Measurements from ENCODE around the gene EFNA5.

The EFNA5 gene

DNA sequence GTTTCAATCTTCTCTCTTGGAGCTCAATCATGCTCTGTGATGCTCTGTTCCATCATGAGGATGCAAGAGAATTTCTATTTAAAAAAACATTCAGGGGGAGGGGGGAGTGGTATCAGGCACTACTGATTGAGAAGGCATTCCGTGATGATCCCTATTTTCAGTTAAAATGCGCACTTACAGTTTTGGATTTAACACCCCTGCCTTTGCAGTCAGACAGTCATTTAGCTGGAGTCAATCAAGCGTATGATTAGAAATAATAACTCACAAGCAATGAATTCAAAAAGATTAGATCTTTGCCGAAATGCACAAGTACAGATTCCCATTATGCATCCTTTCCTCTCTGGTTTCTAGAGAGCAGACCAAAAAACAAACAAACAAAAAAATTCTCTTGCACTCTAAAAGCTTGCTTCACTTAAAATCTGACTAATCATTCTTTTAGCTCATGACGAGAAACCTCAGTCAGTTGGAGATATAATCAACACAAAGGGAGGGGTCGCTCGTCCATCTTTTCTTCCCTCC, 55.4 kb downstream of the EFNA5 start:
- no peak for ATAC-seq (replicated peaks)
- Mint-ChIP-seq H3K27ac (no peak overlapping the region), H3K36me3 (no peaks in the 10 kb centered on the region), H3K9me3 (no peaks in the 10 kb centered on the region), H3K4me3 (no peak overlapping the region), H3K4me1 (no peaks in the 10 kb centered on the region), H3K27me3 (peaks cover 0 to 5% of the 10 kb centered on the region in 2 donors)
- DNase-seq: no peak

DNA sequence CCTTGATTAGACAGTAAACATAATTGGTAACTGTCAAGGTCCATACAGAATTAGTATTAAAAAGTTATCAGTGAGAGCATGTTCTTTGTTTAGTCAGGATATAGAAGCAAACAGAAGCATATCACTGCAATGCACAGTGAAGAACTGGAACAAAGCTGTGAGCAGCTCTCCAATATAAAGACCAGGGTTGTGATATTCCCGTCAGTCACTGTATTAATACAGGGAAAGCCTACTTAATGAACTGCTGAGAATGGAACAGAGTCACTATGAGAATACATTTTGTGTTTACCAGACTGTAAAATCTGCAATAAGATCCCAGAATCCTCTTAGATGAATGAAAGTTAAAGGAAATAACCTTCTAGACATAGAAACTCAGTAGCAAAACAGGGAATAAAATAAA, 58.2 kb downstream of the EFNA5 start:
- Mint-ChIP-seq H3K4me1 (no peaks in the 10 kb centered on the region), H3K4me3 (no peak overlapping the region), H3K27me3 (no peaks in the 10 kb centered on the region), H3K27ac (no peak overlapping the region), H3K36me3 (no peaks in the 10 kb centered on the region), H3K9me3 (no peaks in the 10 kb centered on the region)
- ATAC-seq (replicated peaks) (no peak), DNase-seq (no peak)

DNA sequence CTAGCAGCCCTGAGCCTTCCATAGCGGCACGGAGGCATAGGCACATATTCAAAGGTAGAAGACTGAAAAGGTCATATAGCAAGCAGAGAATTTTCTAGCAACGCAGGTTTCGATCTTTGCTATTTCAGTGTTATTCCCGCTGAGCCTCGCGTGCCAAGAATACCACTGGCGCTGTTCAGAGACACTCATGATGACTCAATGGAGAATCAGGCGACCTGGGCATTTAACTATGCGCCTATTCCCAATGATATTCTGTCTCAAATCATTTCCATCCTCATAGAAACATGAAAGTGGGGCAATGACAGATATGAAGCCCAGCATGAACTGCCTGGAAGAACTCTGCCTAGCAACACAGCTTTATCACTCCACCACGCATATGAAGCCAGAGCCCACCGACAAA, 59.9 kb downstream of the EFNA5 start:
- H3K36me3 Mint-ChIP-seq: no peaks in the 10 kb centered on the region

DNA sequence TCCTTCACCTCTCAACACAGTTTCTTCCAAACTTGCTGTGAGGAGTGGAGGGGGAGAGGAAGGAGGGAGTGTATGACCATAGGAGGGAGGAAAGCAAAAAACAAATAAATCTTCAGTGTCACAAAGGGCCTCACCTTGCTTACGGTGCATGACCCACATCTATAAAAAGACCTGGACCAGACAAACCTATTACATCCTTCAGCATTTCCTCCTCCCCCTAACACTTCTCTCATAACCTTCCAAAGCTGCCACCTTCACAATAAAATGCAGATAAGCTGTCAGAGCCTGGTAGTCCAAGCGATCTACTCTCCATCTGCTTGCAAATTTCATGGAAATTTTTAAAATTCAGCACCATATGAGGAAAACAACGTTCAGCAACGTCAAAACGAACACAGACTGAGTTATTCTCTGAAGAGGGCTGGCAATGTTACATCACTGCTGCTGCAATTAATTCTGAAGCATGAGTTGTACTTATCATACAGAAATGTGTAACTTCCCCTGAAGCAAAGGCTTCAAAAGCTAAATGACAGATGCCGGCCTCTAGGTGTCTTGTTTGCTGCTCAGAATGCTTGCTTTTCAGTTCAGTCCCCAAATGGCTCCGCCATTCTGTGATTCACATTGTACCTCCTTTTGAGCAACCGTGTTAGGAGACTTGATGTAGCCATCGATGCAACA, 62.9 kb downstream of the EFNA5 start:
- ATAC-seq (replicated peaks): no peak
- Mint-ChIP-seq H3K4me1 (no peaks in the 10 kb centered on the region), H3K36me3 (no peaks in the 10 kb centered on the region)

More for the DNA sequence above, 59.9 kb downstream of the EFNA5 start:
- DNase-seq: no peak
- no peaks in the 10 kb centered on the region for H3K9me3 Mint-ChIP-seq
- no peak for ATAC-seq (replicated peaks)
- no peak overlapping the region for H3K27ac Mint-ChIP-seq
- H3K4me1 Mint-ChIP-seq: no peaks in the 10 kb centered on the region
- no peak overlapping the region for H3K4me3 Mint-ChIP-seq
- no peaks in the 10 kb centered on the region for H3K27me3 Mint-ChIP-seq

DNA sequence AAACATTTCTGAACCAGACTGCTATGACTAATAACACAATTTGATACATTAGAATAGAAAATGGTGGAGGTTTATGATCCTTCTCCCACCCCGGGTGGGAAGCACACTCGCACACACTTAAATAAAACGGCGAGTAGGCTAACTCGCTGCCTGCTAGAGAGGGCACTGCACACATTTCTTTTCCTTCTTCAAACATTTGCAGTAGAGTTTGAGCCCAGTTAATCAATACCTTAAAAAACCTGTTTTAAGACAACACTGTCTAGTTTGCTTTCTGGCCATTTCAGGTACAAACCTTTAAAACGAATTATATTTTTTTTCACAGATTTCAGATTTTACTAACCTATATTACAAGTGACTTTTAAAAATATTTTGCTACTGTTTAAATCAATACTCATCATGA, 63.5 kb downstream of the EFNA5 start:
- Mint-ChIP-seq H3K9me3 (no peaks in the 10 kb centered on the region), H3K27ac (no peak overlapping the region), H3K36me3 (no peaks in the 10 kb centered on the region), H3K27me3 (no peaks in the 10 kb centered on the region), H3K4me3 (no peak overlapping the region), H3K4me1 (no peaks in the 10 kb centered on the region)
- ATAC-seq (replicated peaks) (no peak), DNase-seq (no peak)

More for the DNA sequence above, 62.9 kb downstream of the EFNA5 start:
- DNase-seq: no peak
- no peaks in the 10 kb centered on the region for H3K9me3 Mint-ChIP-seq
- no peak overlapping the region for H3K4me3 Mint-ChIP-seq
- no peaks in the 10 kb centered on the region for H3K27me3 Mint-ChIP-seq
- H3K27ac Mint-ChIP-seq: no peak overlapping the region

DNA sequence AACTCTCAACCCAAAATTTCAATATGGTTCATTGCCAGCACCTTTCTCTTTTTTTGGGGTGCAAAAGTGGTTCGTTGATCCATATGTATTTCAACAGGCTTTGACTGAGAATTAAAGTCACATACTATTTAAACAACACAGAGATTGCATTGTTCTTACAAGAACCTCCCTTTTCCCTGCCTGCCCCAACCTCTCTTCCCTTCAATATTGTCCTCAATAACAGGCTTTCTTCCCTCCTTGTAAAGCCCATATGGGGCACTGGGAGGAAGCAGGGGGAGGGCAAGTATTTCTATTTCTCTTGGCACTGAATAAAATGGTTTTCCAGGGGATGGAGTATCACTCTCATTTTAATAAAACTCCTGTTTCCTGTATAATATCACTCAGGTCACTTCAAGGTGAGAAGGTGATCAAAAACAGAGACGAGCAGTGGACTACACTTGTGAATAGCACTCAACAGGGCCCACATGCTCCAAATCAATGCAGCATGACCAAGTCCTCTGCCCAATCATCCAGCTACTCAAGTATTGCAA, 65.1 kb downstream of the EFNA5 start:
- no peaks in the 10 kb centered on the region for H3K4me1 Mint-ChIP-seq
- no peaks in the 10 kb centered on the region for H3K36me3 Mint-ChIP-seq
- H3K27ac Mint-ChIP-seq: no peak overlapping the region
- no peak for ATAC-seq (replicated peaks)
- DNase-seq: no peak
- H3K9me3 Mint-ChIP-seq: no peaks in the 10 kb centered on the region
- H3K4me3 Mint-ChIP-seq: no peak overlapping the region
- H3K27me3 Mint-ChIP-seq: no peaks in the 10 kb centered on the region

DNA sequence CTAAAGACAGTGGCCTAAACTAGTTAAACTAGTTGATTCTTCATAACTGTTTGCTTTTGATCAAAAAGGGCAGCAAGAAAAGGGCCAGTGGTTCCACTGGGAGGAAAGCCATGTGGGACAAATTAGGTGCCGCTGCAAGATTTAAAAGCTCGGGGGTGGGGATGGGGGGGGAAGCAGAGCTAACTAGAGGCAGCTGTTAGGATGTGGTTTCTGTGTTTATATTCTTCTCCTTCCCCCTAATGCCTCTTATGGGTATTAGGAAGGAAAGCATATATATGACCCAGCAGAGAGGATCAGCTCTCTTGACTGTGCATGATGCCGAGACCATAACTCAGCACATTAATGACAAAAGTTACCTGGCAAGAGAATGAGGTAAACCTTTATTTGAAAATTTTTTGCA, 65.7 kb downstream of the EFNA5 start:
- ATAC-seq (replicated peaks): no peak
- Mint-ChIP-seq H3K27me3 (no peaks in the 10 kb centered on the region), H3K36me3 (no peaks in the 10 kb centered on the region), H3K9me3 (no peaks in the 10 kb centered on the region), H3K4me3 (no peak overlapping the region), H3K4me1 (no peaks in the 10 kb centered on the region), H3K27ac (no peak overlapping the region)
- DNase-seq: no peak

DNA sequence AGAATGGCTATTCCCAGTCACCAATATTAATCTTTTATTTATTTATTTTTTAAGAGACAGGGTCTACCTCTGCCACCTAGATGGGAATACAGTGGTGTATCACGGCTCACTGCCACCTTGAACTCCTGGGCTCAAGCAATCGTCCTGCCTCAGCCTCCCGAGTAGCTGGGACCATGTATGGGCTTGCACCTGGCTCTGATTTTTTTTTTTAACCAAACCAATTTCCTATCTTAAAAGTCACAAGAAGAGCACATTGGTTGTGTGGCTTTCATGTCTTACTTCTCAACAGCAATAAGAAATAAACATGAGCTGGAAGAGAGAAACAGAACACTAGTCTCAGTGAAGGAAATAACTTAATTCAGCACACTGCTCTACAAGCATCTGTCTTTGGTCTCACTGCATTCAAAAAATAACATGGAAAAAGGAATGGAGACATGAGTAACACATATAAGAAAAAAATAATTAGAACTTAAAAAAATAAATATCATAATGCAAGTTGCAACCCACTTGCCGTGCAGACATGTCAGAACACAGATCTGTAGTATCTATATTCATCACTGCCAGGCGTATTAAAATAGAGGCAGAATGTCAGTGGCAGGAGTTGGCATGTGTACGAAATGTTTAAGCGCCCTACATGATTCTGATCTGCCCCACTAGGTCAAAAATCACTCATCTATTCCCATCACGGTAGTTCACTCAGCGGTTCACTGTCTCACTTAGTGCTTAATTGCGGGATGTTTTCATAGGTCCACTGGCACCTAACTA, 66.4 kb downstream of the EFNA5 start:
- DNase-seq (no peak), ATAC-seq (replicated peaks) (no peak)
- H3K27me3 Mint-ChIP-seq: no peaks in the 10 kb centered on the region
- no peaks in the 10 kb centered on the region for H3K9me3 Mint-ChIP-seq
- H3K4me3 Mint-ChIP-seq: no peak overlapping the region
- no peak overlapping the region for H3K27ac Mint-ChIP-seq
- H3K4me1 Mint-ChIP-seq: no peaks in the 10 kb centered on the region
- no peaks in the 10 kb centered on the region for H3K36me3 Mint-ChIP-seq

DNA sequence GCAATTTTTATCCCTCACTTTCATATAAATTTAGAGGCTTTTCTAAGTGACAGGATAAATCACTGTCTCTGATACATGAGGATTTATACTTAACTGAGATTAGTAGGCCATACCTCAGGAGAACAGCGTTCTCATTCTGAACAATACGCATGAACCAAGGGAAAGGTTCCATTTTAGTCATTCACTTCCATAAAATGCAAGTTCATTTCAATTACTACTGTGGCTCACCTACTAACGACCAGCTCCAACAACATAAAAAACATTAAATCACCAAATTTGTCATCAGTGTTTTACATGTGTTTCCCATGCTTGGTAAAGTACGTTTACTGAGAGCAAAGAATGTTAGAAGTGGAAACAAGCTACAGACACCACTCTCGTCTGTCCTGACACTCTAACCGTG, 67.4 kb downstream of the EFNA5 start:
- H3K4me1 Mint-ChIP-seq: no peaks in the 10 kb centered on the region
- no peaks in the 10 kb centered on the region for H3K9me3 Mint-ChIP-seq
- no peak overlapping the region for H3K27ac Mint-ChIP-seq
- no peak for ATAC-seq (replicated peaks)
- no peak overlapping the region for H3K4me3 Mint-ChIP-seq
- DNase-seq: no peak
- H3K27me3 Mint-ChIP-seq: peaks cover 0 to 6% of the 10 kb centered on the region in 2 donors
- no peaks in the 10 kb centered on the region for H3K36me3 Mint-ChIP-seq

DNA sequence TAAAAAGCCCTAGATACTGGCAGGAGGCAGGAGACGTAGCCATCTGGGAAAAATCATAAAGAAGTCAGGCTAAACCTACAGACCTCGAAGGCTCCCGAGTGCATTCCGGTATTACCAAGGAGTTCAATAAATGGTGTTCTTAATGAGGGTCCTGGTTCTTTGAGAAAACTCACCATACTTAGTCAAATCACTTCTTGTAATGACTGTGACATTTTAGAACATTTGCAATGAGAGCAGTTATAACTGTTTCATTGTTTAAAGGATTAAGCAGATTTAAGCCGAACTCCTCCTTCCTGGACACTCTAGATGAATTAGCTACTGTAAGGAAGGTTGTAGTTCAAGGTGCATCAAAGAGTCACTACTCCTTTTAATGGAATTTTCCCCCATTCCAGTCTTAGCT, 67.8 kb downstream of the EFNA5 start:
- no peak for DNase-seq

DNA sequence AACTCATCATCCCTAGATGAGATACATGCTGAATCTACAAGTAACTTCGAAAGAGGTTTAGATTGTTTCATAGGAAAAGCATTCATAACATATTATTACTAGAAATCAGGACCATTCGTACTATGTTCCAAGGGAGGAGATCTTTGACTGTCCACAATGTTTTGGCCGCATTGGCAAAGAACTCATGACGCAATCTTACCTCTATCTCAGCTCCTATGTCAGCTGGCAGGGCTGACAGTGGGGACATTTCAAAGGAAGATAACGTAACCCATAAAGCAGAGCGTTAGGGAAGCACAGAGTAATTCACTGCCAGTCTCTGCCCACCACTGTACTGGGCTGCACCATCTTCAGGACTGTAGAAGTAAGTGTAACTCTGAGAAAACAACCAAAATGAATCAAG, 69.7 kb downstream of the EFNA5 start:
- no peaks in the 10 kb centered on the region for H3K4me1 Mint-ChIP-seq
- DNase-seq: no peak
- no peaks in the 10 kb centered on the region for H3K36me3 Mint-ChIP-seq
- no peak for ATAC-seq (replicated peaks)
- H3K27me3 Mint-ChIP-seq: peaks cover 0 to 6% of the 10 kb centered on the region in 2 donors
- H3K9me3 Mint-ChIP-seq: no peaks in the 10 kb centered on the region
- no peak overlapping the region for H3K27ac Mint-ChIP-seq
- no peak overlapping the region for H3K4me3 Mint-ChIP-seq

More for the DNA sequence above, 67.8 kb downstream of the EFNA5 start:
- Mint-ChIP-seq H3K36me3 (no peaks in the 10 kb centered on the region), H3K27me3 (peaks cover 0 to 6% of the 10 kb centered on the region in 2 donors), H3K27ac (no peak overlapping the region), H3K4me3 (no peak overlapping the region), H3K9me3 (no peaks in the 10 kb centered on the region), H3K4me1 (no peaks in the 10 kb centered on the region)
- ATAC-seq (replicated peaks): no peak

DNA sequence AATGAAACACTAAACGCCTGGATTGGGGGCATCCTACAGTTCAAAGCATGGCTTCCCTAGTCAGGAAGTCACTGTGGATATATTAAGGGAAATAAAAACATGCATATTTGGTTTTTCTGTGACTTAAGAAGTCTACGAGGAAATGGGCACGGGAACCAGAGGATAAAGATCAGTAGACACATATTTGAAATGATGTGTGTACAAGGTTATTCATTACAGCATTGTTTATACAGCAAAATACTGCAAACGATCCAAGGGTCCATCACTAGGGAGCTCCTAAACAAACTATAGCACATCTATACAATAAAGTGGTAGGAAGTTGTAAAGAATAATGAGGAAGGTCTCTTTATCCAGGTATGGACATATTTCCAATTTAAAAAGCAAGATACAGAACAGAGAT, 71.8 kb downstream of the EFNA5 start:
- Mint-ChIP-seq H3K4me1 (no peaks in the 10 kb centered on the region), H3K27me3 (peaks cover 0 to 6% of the 10 kb centered on the region in 2 donors), H3K4me3 (no peak overlapping the region), H3K27ac (no peak overlapping the region), H3K9me3 (no peaks in the 10 kb centered on the region), H3K36me3 (no peaks in the 10 kb centered on the region)
- DNase-seq (no peak), ATAC-seq (replicated peaks) (no peak)

DNA sequence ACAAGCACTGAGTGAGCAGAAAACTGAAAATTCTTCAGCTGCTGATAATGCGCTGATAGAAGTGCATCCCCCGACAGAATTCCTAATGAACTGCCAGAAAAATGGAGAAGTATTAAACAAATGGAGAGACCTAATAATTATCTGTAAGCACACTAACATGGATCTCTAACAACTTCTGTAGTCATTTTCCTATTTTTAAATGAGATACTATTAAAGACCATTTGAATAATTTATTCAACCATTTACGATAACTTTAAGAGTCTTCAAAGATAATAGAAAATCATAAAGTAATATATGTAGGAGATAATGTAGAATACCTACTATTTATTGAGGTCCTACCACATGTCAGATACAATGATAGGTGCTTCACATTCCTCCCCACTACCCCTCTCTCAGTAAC, 72.9 kb downstream of the EFNA5 start:
- Mint-ChIP-seq H3K36me3 (no peaks in the 10 kb centered on the region), H3K27me3 (peaks cover 0 to 6% of the 10 kb centered on the region in 2 donors), H3K9me3 (no peaks in the 10 kb centered on the region), H3K4me1 (no peaks in the 10 kb centered on the region), H3K27ac (no peak overlapping the region), H3K4me3 (no peak overlapping the region)
- no peak for ATAC-seq (replicated peaks)
- DNase-seq: no peak

DNA sequence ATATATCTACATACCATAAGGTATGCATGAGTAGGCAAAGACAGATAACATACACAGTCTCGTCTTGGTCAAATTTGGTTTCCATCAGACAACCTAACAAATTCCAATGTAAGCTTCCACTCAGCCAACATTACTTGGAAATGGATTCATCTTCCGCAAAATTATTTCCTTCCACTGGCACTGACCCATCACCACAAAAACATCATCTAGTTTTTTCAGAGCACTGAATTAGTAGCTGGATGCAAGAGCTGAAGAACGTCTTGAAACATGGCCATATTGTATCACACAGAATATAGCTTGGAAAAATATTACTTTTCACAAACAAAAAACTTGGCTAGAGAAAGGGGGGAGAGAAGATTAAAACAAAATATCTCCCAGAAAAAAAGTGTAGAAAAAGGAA, 73.5 kb downstream of the EFNA5 start:
- H3K4me1 Mint-ChIP-seq: no peaks in the 10 kb centered on the region
- H3K9me3 Mint-ChIP-seq: no peaks in the 10 kb centered on the region
- ATAC-seq (replicated peaks) (no peak), DNase-seq (no peak)
- no peaks in the 10 kb centered on the region for H3K36me3 Mint-ChIP-seq
- H3K4me3 Mint-ChIP-seq: no peak overlapping the region
- no peak overlapping the region for H3K27ac Mint-ChIP-seq
- peaks cover 0 to 6% of the 10 kb centered on the region in 2 donors for H3K27me3 Mint-ChIP-seq
